SU-DHL-6 (cell line): ENCODE measurements around the gene TMEM117.

ENCODE experiments used
- H2AFZ ChIP-seq: fragments of 200-600 bp; sonication (generic); 2 replicates; pipeline ENCODE4 v1.6.1; 2014; ENCODE audit warnings: low read depth, mild to moderate bottlenecking, moderate library complexity, mixed read lengths, antibody characterized with exemption, low read length; ENCODE audit not compliant: severe bottlenecking
- H3F3A ChIP-seq: fragments of 200-600 bp; shearing (Covaris generic); 2 replicates; pipeline ENCODE4 v1.6.0; 2016; ENCODE audit warnings: antibody characterized with exemption, mild to moderate bottlenecking; ENCODE audit not compliant: insufficient read depth
- H3K27ac ChIP-seq: fragments of 200-600 bp; sonication (generic); 2 replicates; pipeline ENCODE4 v1.5.1; 2016; ENCODE audit warnings: low read depth, mild to moderate bottlenecking, low read length, moderate library complexity, mixed read lengths
- H3K27me3 ChIP-seq: fragments of 200-600 bp; sonication (generic), shearing (Covaris generic); 2 replicates; pipeline ENCODE4 v1.6.0; 2014; ENCODE audit warnings: mild to moderate bottlenecking, low read length
- H3K36me3 ChIP-seq: fragments of 200-600 bp; sonication (generic); 2 replicates; pipeline ENCODE4 v1.6.1; 2014; ENCODE audit warnings: mild to moderate bottlenecking, low read length, mixed read lengths
- H3K4me2 ChIP-seq: fragments of 300-600, 200-600 bp; shearing (Covaris generic), sonication (generic); 2 replicates; pipeline ENCODE4 v1.6.0; 2014; ENCODE audit warnings: low read length, low read depth, mild to moderate bottlenecking; ENCODE audit not compliant: poor library complexity, severe bottlenecking
- H3K4me3 ChIP-seq: fragments of 200-600 bp; sonication (generic); 2 replicates; pipeline ENCODE4 v1.5.1; 2014; ENCODE audit warnings: antibody characterized with exemption, low read length, mild to moderate bottlenecking, mixed read lengths; ENCODE audit not compliant: insufficient read depth, poor library complexity, severe bottlenecking
- H3K79me2 ChIP-seq: fragments of 200-600 bp; sonication (generic); 2 replicates; pipeline ENCODE4 v1.6.1; 2014; ENCODE audit warnings: mild to moderate bottlenecking, low read length, moderate library complexity; ENCODE audit not compliant: insufficient read depth
- H3K9ac ChIP-seq: fragments of 200-600 bp; sonication (generic); 2 replicates; pipeline ENCODE4 v1.7.0; 2014; ENCODE audit warnings: mild to moderate bottlenecking, low read length
- H3K9me2 ChIP-seq: fragments of 200-600 bp; sonication (generic); replicated peaks from 2 replicates; pipeline ENCODE4 v1.6.1; 2014; ENCODE audit warnings: low read length; ENCODE audit not compliant: insufficient read depth
- H3K9me3 ChIP-seq: fragments of 200-600 bp; sonication (generic); 2 replicates; pipeline ENCODE4 v1.6.1; 2014; ENCODE audit warnings: low read length, mixed read lengths; ENCODE audit not compliant: insufficient read depth
- H4K20me1 ChIP-seq: fragments of 200-600 bp; sonication (generic); 2 replicates; pipeline ENCODE4 v1.6.1; 2014; ENCODE audit warnings: low read depth, mild to moderate bottlenecking, antibody characterized with exemption, low read length, moderate library complexity, mixed read lengths
- CTCF ChIP-seq: fragments of 200-600 bp; sonication (generic); IDR thresholded peaks from one replicate; pipeline ENCODE4 v1.5.1; 2017; ENCODE audit warnings: antibody characterized with exemption, mild to moderate bottlenecking, low read length, moderate library complexity; ENCODE audit not compliant: insufficient read depth, poor library complexity, severe bottlenecking
- EZH2phosphoT487 ChIP-seq: fragments of 200-600 bp; sonication (generic), shearing (Covaris generic); conservative IDR thresholded peaks from 2 replicates; pipeline ENCODE4 v1.6.1; 2018; ENCODE audit warnings: mild to moderate bottlenecking, antibody characterized with exemption, low read length, moderate library complexity, mixed read lengths

Gene TMEM117

GRCh38 chr12:44015333-44015941, 179.6 kb downstream of the TMEM117 start:
- Histone ChIP-seq H3K36me3 (no peaks in the 10 kb centered on the region), H3K4me3 (no peak overlapping the region), H3F3A (no peaks in the 10 kb centered on the region), H4K20me1 (no peaks in the 10 kb centered on the region), H3K27me3 (no peaks in the 10 kb centered on the region), H3K9me2 (no peaks in the 10 kb centered on the region), H2AFZ (no peak overlapping the region), H3K9me3 (no peaks in the 10 kb centered on the region), H3K9ac (no peak overlapping the region), H3K27ac (no peak overlapping the region), H3K4me2 (peak overlapping the region; percentile 34), H3K79me2 (no peaks in the 10 kb centered on the region)
- peak; percentile 42 for TF ChIP-seq CTCF
- TF ChIP-seq EZH2phosphoT487: no peak

- TF ChIP-seq CTCF (no peak), EZH2phosphoT487 (no peak)
- Histone ChIP-seq H2AFZ (no peak overlapping the region), H3K9me3 (no peaks in the 10 kb centered on the region), H3K27ac (no peak overlapping the region), H3K36me3 (no peaks in the 10 kb centered on the region), H4K20me1 (no peaks in the 10 kb centered on the region), H3K9ac (no peak overlapping the region), H3K27me3 (no peaks in the 10 kb centered on the region), H3K4me2 (no peak overlapping the region), H3F3A (no peaks in the 10 kb centered on the region; the same call in 1 of the 2 replicates), H3K4me3 (no peak overlapping the region), H3K79me2 (no peaks in the 10 kb centered on the region), H3K9me2 (no peaks in the 10 kb centered on the region)
Measured at GRCh38 chr12:44017216-44017615, 181.3 kb downstream of the TMEM117 start.

- H3K27me3 ChIP-seq: no peaks in the 10 kb centered on the region
Measured at GRCh38 chr12:44019118-44019517, 183.2 kb downstream of the TMEM117 start.

More at GRCh38 chr12:44019118-44019517, 183.2 kb downstream of the TMEM117 start:
- Histone ChIP-seq H3K4me3 (no peak overlapping the region), H3K79me2 (no peaks in the 10 kb centered on the region), H3K27ac (no peak overlapping the region), H3K9me3 (no peaks in the 10 kb centered on the region), H3F3A (no peaks in the 10 kb centered on the region; the same call in 1 of the 2 replicates), H3K9ac (no peak overlapping the region), H3K9me2 (no peaks in the 10 kb centered on the region), H3K4me2 (no peak overlapping the region), H4K20me1 (no peaks in the 10 kb centered on the region), H2AFZ (no peak overlapping the region), H3K36me3 (no peaks in the 10 kb centered on the region)
- TF ChIP-seq CTCF (no peak), EZH2phosphoT487 (no peak)
